Colonic mucosa (tissue), 4 donors: ENCODE results near the gene KRAS. TPM values are rescaled to one million over a fixed set of nuclear protein-coding genes. Genes with fewer than 3 reads are reported as not detected.

Experiments used
- DNase-seq: peaks from one replicate; pipeline ENCODE4 v3.0.0-alpha.2; 2020
- H3K27ac ChIP-seq: fragments of 200-600 bp; one replicate; pipeline ENCODE4 v1.8.0; 2021
- H3K27me3 ChIP-seq: fragments of 200-600 bp; one replicate; pipeline ENCODE4 v1.8.0; 2021
- H3K36me3 ChIP-seq: fragments of 200-600 bp; one replicate; pipeline ENCODE4 v1.8.0; 2021
- H3K4me1 ChIP-seq: fragments of 200-600 bp; one replicate; pipeline ENCODE4 v1.8.0; 2021; ENCODE audit warnings: mild to moderate bottlenecking
- H3K4me3 ChIP-seq: fragments of 200-600 bp; one replicate; pipeline ENCODE4 v1.8.0; 2021
- H3K9ac ChIP-seq, 2 donors: one replicate each; pipeline ENCODE4 v1.7.0; 2013; ENCODE audit warnings: control low read depth in 2 of 2, low read depth in 2 of 2, low read length in 2 of 2
- H3K9me3 ChIP-seq: fragments of 200-600 bp; one replicate; pipeline ENCODE4 v1.8.0; 2021
- CTCF ChIP-seq: fragments of 200-600 bp; IDR thresholded peaks from one replicate; pipeline ENCODE4 v1.8.0; 2022; ENCODE audit warnings: antibody characterized with exemption, mild to moderate bottlenecking
- intact Hi-C: fragments of 100-400 bp; cut with DNase I; formaldehyde crosslinking; loops from one replicate; pipeline ENCODE4 v1.14.1; 2022
- total RNA-seq, 2 donors: library from RNA; stranded (reverse); fragmentation: NEBNext Ultra II Directional in 1 of 2; extraction: Animal tissue kit (Norgen Biotek cat#: 25700) in 1 of 2; gene quantifications; one replicate each; pipeline ENCODE4 v1.2.1, GENCODE V29; 2021
- donor health status: healthy.
- donor health status: DM: no; HTN: no; CAD: no.
- donor health status: DM: no; HTN: no; CAD: no.

Gene KRAS
- total RNA-seq, 2 donors from 2014 or later: 53.8 to 84.4 TPM

GRCh38 chr12:25264114-25264513 is 13.4 kb upstream of the KRAS start:
- Histone ChIP-seq H3K27me3 (no peaks in the 10 kb centered on the region), H3K4me3 (no peak overlapping the region)

GRCh38 chr12:25263594-25263993 is 12.9 kb upstream of the KRAS start:
- Histone ChIP-seq H3K4me1 (no peaks in the 10 kb centered on the region), H3K4me3 (no peak overlapping the region), H3K9ac (no peak overlapping the region), H3K27me3 (no peaks in the 10 kb centered on the region), H3K36me3 (no peaks in the 10 kb centered on the region), H3K9me3 (no peaks in the 10 kb centered on the region), H3K27ac (no peak overlapping the region)
- TF ChIP-seq CTCF: no peak
- intact Hi-C loops: no loop called here
- no peak for DNase-seq

More at GRCh38 chr12:25264114-25264513, 13.4 kb upstream of the KRAS start:
- TF ChIP-seq CTCF: no peak
- no peak for DNase-seq
- Histone ChIP-seq H3K4me1 (no peaks in the 10 kb centered on the region), H3K27ac (no peak overlapping the region), H3K9ac (no peak overlapping the region), H3K9me3 (no peaks in the 10 kb centered on the region), H3K36me3 (no peaks in the 10 kb centered on the region)
- intact Hi-C loops: no loop called here

GRCh38 chr12:25262389-25263074 is 11.8 kb upstream of the KRAS start:
- intact Hi-C loops: no loop called here
- Histone ChIP-seq H3K9me3 (no peaks in the 10 kb centered on the region), H3K27ac (no peak overlapping the region), H3K4me1 (no peaks in the 10 kb centered on the region), H3K36me3 (no peaks in the 10 kb centered on the region), H3K27me3 (no peaks in the 10 kb centered on the region), H3K9ac (no peak overlapping the region), H3K4me3 (no peak overlapping the region)
- TF ChIP-seq CTCF: no peak
- no peak for DNase-seq

GRCh38 chr12:25257590-25258324 is 7.0 kb upstream of the KRAS start:
- no peaks in the 10 kb centered on the region for H3K36me3 ChIP-seq
- H3K27ac ChIP-seq: no peak overlapping the region
- H3K27me3 ChIP-seq: no peaks in the 10 kb centered on the region
- H3K9ac ChIP-seq: no peak overlapping the region
- no peaks in the 10 kb centered on the region for H3K9me3 ChIP-seq
- TF ChIP-seq CTCF: no peak
- intact Hi-C loops: no loop called here
- no peak overlapping the region for H3K4me3 ChIP-seq
- DNase-seq: no peak
- peaks cover 4% of the 10 kb centered on the region for H3K4me1 ChIP-seq

- intact Hi-C loops: no loop called here
- H3K4me1 ChIP-seq: peaks cover 4% of the 10 kb centered on the region
- H3K27ac ChIP-seq: no peak overlapping the region
- H3K9ac ChIP-seq: no peak overlapping the region
- TF ChIP-seq CTCF: no peak
- no peaks in the 10 kb centered on the region for H3K9me3 ChIP-seq
- H3K27me3 ChIP-seq: no peaks in the 10 kb centered on the region
- no peak overlapping the region for H3K4me3 ChIP-seq
- no peaks in the 10 kb centered on the region for H3K36me3 ChIP-seq
- no peak for DNase-seq
These were observed 6.1 kb upstream of the KRAS start for GRCh38 chr12:25256826-25257225.
